HepG2 (cell line): ENCODE measurements around the gene C11orf71. TPM values are rescaled to one million over a fixed set of nuclear protein-coding genes. Genes with fewer than 3 reads are reported as not detected.

Experiments
- CBX2 ChIP-seq, 2 experiments: fragments of 200-600 bp in 1 of 2; sonication (generic); formaldehyde crosslinking in 1 of 2; IDR thresholded peaks; 2 replicates each; pipeline versions ENCODE4 v1.7.0 to v1.8.1; 2018 to 2022; ENCODE audit warnings: low read depth in 2 of 2, low read length in 1 of 2, mild to moderate bottlenecking in 1 of 2, missing genetic modification reagents in 1 of 2
- ELF1 ChIP-seq: sonication (generic); formaldehyde crosslinking; IDR thresholded peaks from 2 replicates; pipeline ENCODE4 v1.4.0; 2020; ENCODE audit warnings: missing genetic modification reagents
- EP300 ChIP-seq, 3 experiments: sonication (generic) in 1 of 3; formaldehyde crosslinking in 1 of 3; IDR thresholded peaks; 2 replicates each; pipeline versions ENCODE4 v1.5.1 to v1.6.1; 2011 to 2020; ENCODE audit warnings: low read depth in 2 of 3, low read length in 2 of 3, borderline replicate concordance in 1 of 3, improper control_type of control experiment in 1 of 3, mild to moderate bottlenecking in 1 of 3, missing genetic modification reagents in 1 of 3, moderate library complexity in 1 of 3
- KLF11 ChIP-seq: IDR thresholded peaks from 2 replicates; pipeline ENCODE4 v1.6.1; 2016; ENCODE audit warnings: missing compliant biosample characterization
- NR2F1 ChIP-seq, 2 experiments: fragments of 450-650 bp in 1 of 2; formaldehyde crosslinking in 1 of 2; IDR thresholded peaks; 2 replicates each; pipeline versions ENCODE4 v1.5.0 to v1.6.1; 2016 to 2020; ENCODE audit warnings: mild to moderate bottlenecking in 1 of 2, missing compliant biosample characterization in 1 of 2, missing genetic modification reagents in 1 of 2, moderate library complexity in 1 of 2
- NR3C1 ChIP-seq: sonication (generic); formaldehyde crosslinking; IDR thresholded peaks from 2 replicates; pipeline ENCODE4 v1.4.0; 2020; ENCODE audit warnings: missing genetic modification reagents
- SMARCC2 ChIP-seq: fragments of 450-650 bp; IDR thresholded peaks from 2 replicates; pipeline ENCODE4 v1.6.1; 2017; ENCODE audit warnings: antibody characterized with exemption, mild to moderate bottlenecking
- SNRNP70 ChIP-seq: fragments of 200-400 bp; formaldehyde crosslinking; IDR thresholded peaks from 2 replicates; pipeline ENCODE4 v1.6.1; 2017; ENCODE audit warnings: mild to moderate bottlenecking, low read depth, low read length, moderate library complexity
- SOX6 ChIP-seq, 2 experiments: fragments of 450-650 bp in 1 of 2; sonication (generic) in 1 of 2; formaldehyde crosslinking in 1 of 2; IDR thresholded peaks; 2 replicates each; pipeline versions ENCODE4 v1.4.0 to v1.6.1; 2017 to 2020; ENCODE audit warnings: antibody characterized with exemption in 1 of 2, mild to moderate bottlenecking in 1 of 2, missing genetic modification reagents in 1 of 2
- SP4 ChIP-seq: sonication (generic); formaldehyde crosslinking; IDR thresholded peaks from 2 replicates; pipeline ENCODE4 v1.8.1; 2023; ENCODE audit warnings: mild to moderate bottlenecking, missing genetic modification reagents
- TAF1 ChIP-seq: sonication (generic); formaldehyde crosslinking; IDR thresholded peaks from 2 replicates; pipeline ENCODE4 v1.4.0; 2020; ENCODE audit warnings: missing genetic modification reagents
- polyA plus RNA-seq, 8 experiments: library from polyadenylated mRNA; depleted of rRNA in 3 of 8; stranded (reverse) in 7 of 8; unstranded in 1 of 8; fragments of >200 nt; fragmentation: Illumina TruSeq in 4 of 8; extraction: Trizol in 4 of 8; gene quantifications; 2 replicates each; pipeline versions ENCODE4 v1.2.1 to v1.2.3, GENCODE V29; 2011 to 2016; ENCODE audit warnings: low read depth in 4 of 8, missing spikeins in 1 of 8, mixed read lengths in 1 of 8; ENCODE audit not compliant: insufficient read depth in 1 of 8
- total RNA-seq, 5 experiments: library from RNA; depleted of rRNA; stranded (reverse); fragments of >200 nt; fragmentation: Illumina TruSeq; extraction: Trizol; gene quantifications; 2 replicates each; pipeline ENCODE4 v1.2.3, GENCODE V29; 2016; ENCODE audit warnings: low read depth in 1 of 5
- TF ChIP-seq, protein P1 (sequence below): IDR thresholded peaks from 2 replicates; pipeline ENCODE4 v1.6.1; 2016; ENCODE audit warnings: low read depth, missing genetic modification reagents, missing compliant biosample characterization
- TF ChIP-seq, protein P2 (sequence below): IDR thresholded peaks from 2 replicates; pipeline ENCODE4 v1.6.1; 2016; ENCODE audit warnings: low read depth, control low read depth
- TF ChIP-seq, protein P3 (sequence below): sonication (generic); formaldehyde crosslinking; IDR thresholded peaks from 2 replicates; pipeline ENCODE4 v1.4.0; 2020; ENCODE audit warnings: low read depth, mild to moderate bottlenecking, missing genetic modification reagents
- TF ChIP-seq, protein P4 (sequence below): sonication (generic); formaldehyde crosslinking; IDR thresholded peaks from 2 replicates; pipeline ENCODE4 v1.5.0; 2020; ENCODE audit warnings: missing genetic modification reagents, mild to moderate bottlenecking, borderline replicate concordance
- TF ChIP-seq, protein P5 (sequence below): sonication (generic); formaldehyde crosslinking; IDR thresholded peaks from 2 replicates; pipeline ENCODE4 v1.5.0; 2020; ENCODE audit warnings: mild to moderate bottlenecking, missing genetic modification reagents

The C11orf71 gene
- total and polyA plus RNA-seq, 2 of the 13 experiments (the other 11 are each of a cell fraction or from before 2014, with no cell fraction given) = 7.1 to 7.8 TPM

DNA sequence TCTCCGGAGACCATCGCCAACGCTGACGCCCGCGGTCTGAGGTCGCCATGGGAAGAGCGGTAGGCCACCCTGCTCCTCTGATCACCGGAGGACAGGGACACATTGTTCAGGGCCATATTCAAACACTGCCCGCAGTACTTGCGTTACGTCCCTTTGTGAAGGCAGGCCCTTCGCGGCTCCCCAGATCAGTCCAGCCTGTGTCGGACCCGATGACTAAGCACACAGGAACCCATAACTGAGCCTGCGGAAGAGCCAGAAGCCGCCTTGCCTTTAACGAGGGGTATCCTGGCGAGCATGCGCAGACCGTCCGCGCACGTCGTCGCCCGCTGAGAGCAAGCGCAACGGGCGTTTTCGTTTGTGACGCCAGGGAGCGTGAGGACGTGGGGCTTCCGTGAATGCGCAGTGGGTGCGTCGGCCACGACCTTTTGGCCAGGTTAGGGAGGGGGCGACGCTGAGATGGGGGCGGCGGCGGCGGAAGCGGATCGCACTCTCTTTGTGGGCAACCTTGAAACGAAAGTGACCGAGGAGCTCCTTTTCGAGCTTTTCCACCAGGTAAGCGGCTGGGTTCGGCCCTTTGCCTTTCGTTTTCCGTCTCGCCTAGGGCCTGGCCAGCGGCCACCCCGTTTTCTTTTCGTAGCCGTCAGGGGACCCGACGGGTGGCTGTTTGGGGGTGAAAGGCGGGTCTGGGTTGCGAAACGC lies at the start of gene C11orf71, which contains the start of gene RBM7 (continued):
- TF ChIP-seq, protein P1, sequence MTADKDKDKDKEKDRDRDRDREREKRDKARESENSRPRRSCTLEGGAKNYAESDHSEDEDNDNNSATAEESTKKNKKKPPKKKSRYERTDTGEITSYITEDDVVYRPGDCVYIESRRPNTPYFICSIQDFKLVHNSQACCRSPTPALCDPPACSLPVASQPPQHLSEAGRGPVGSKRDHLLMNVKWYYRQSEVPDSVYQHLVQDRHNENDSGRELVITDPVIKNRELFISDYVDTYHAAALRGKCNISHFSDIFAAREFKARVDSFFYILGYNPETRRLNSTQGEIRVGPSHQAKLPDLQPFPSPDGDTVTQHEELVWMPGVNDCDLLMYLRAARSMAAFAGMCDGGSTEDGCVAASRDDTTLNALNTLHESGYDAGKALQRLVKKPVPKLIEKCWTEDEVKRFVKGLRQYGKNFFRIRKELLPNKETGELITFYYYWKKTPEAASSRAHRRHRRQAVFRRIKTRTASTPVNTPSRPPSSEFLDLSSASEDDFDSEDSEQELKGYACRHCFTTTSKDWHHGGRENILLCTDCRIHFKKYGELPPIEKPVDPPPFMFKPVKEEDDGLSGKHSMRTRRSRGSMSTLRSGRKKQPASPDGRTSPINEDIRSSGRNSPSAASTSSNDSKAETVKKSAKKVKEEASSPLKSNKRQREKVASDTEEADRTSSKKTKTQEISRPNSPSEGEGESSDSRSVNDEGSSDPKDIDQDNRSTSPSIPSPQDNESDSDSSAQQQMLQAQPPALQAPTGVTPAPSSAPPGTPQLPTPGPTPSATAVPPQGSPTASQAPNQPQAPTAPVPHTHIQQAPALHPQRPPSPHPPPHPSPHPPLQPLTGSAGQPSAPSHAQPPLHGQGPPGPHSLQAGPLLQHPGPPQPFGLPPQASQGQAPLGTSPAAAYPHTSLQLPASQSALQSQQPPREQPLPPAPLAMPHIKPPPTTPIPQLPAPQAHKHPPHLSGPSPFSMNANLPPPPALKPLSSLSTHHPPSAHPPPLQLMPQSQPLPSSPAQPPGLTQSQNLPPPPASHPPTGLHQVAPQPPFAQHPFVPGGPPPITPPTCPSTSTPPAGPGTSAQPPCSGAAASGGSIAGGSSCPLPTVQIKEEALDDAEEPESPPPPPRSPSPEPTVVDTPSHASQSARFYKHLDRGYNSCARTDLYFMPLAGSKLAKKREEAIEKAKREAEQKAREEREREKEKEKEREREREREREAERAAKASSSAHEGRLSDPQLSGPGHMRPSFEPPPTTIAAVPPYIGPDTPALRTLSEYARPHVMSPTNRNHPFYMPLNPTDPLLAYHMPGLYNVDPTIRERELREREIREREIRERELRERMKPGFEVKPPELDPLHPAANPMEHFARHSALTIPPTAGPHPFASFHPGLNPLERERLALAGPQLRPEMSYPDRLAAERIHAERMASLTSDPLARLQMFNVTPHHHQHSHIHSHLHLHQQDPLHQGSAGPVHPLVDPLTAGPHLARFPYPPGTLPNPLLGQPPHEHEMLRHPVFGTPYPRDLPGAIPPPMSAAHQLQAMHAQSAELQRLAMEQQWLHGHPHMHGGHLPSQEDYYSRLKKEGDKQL = no peak
- TF ChIP-seq TAF1 (CRISPR knock-in tag) = peak; percentile 98
- TF ChIP-seq, protein P2, sequence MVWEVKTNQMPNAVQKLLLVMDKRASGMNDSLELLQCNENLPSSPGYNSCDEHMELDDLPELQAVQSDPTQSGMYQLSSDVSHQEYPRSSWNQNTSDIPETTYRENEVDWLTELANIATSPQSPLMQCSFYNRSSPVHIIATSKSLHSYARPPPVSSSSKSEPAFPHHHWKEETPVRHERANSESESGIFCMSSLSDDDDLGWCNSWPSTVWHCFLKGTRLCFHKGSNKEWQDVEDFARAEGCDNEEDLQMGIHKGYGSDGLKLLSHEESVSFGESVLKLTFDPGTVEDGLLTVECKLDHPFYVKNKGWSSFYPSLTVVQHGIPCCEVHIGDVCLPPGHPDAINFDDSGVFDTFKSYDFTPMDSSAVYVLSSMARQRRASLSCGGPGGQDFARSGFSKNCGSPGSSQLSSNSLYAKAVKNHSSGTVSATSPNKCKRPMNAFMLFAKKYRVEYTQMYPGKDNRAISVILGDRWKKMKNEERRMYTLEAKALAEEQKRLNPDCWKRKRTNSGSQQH = peak; percentile 90
- TF ChIP-seq SP4 (CRISPR knock-in tag) = peak; percentile 12; the same call in 1 of the 2 replicates
- TF ChIP-seq NR2F1 (CRISPR knock-in tag; IDR thresholded peaks at IDR 0.05) = peak; percentile 74 to 76; a peak in 3 of 4 replicates
- no peak for TF ChIP-seq SNRNP70
- TF ChIP-seq EP300 (IDR thresholded peaks at IDR 0.05; ENCODE audit: low read depth in 2 of 2, low read length in 2 of 2) = peak in 1 of 2 experiments; percentile 4; a peak in 1 of 4 replicates
- no peak; the same call in 1 of the 2 replicates for TF ChIP-seq EP300 (CRISPR knock-in tag; IDR thresholded peaks at IDR 0.05; ENCODE audit: borderline replicate concordance)
- peak; percentile 100 for TF ChIP-seq ELF1 (CRISPR knock-in tag)
- TF ChIP-seq, protein P3, sequence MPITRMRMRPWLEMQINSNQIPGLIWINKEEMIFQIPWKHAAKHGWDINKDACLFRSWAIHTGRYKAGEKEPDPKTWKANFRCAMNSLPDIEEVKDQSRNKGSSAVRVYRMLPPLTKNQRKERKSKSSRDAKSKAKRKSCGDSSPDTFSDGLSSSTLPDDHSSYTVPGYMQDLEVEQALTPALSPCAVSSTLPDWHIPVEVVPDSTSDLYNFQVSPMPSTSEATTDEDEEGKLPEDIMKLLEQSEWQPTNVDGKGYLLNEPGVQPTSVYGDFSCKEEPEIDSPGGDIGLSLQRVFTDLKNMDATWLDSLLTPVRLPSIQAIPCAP = no peak
- TF ChIP-seq NR3C1 (CRISPR knock-in tag) = no peak
- TF ChIP-seq, protein P4, sequence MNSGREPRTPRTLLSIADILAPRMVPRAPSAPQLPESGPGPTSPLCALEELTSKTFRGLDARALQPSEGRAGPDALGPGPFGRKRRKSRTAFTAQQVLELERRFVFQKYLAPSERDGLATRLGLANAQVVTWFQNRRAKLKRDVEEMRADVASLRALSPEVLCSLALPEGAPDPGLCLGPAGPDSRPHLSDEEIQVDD (CRISPR knock-in tag) = no peak; the same call in 1 of the 2 replicates
- TF ChIP-seq, protein P5, sequence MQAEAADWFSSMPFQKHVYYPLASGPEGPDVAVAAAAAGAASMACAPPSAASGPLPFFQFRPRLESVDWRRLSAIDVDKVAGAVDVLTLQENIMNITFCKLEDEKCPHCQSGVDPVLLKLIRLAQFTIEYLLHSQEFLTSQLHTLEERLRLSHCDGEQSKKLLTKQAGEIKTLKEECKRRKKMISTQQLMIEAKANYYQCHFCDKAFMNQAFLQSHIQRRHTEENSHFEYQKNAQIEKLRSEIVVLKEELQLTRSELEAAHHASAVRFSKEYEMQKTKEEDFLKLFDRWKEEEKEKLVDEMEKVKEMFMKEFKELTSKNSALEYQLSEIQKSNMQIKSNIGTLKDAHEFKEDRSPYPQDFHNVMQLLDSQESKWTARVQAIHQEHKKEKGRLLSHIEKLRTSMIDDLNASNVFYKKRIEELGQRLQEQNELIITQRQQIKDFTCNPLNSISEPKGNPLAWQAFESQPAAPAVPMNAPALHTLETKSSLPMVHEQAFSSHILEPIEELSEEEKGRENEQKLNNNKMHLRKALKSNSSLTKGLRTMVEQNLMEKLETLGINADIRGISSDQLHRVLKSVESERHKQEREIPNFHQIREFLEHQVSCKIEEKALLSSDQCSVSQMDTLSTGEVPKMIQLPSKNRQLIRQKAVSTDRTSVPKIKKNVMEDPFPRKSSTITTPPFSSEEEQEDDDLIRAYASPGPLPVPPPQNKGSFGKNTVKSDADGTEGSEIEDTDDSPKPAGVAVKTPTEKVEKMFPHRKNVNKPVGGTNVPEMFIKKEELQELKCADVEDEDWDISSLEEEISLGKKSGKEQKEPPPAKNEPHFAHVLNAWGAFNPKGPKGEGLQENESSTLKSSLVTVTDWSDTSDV = peak; percentile 96; the same call in 1 of the 2 replicates
- no peak for TF ChIP-seq SMARCC2
- no peak; the same call in 1 of the 2 replicates for TF ChIP-seq KLF11 (CRISPR knock-in tag)
- TF ChIP-seq CBX2 (IDR thresholded peaks at IDR 0.05; ENCODE audit: low read depth, low read length) = no peak
- TF ChIP-seq CBX2 (CRISPR knock-in tag; IDR thresholded peaks at IDR 0.05; ENCODE audit: low read depth) = 0 out of 2 replicates have a peak, but pooled peaks have one; percentile 77
- TF ChIP-seq SOX6 (IDR thresholded peaks at IDR 0.05) = no peak
- peak; percentile 77 for TF ChIP-seq SOX6 (CRISPR knock-in tag; IDR thresholded peaks at IDR 0.05)
